K562 (cell line): ENCODE results near the gene INHBC. TPM values are rescaled to one million over a fixed set of nuclear protein-coding genes. Genes with fewer than 3 reads are reported as not detected.

Experiments
- ATAC-seq: fragments of 200-7000 bp; cut with Tn5 transposase; 3 replicates; pipeline ENCODE4 v1.9.1; 2020; ENCODE audit warnings: moderate library complexity
- BruUV-seq: library from RNA; stranded (reverse); fragments of 400-500 nt; replicated peaks from 2 replicates; lab custom pipeline; 2021; lab: Mats Ljungman, UMichigan
- CTCF ChIA-PET: fragments of 300-600 bp; formaldehyde crosslinking; extraction: SDS; loops from one replicate; lab custom pipeline; 2021; ENCODE audit warnings: low intra/inter-chr PET ratio; lab: Yijun Ruan, JAX
- POLR2A ChIA-PET: fragments of 300-600, 350-650 bp; sonication (Branson Sonifier 250); formaldehyde crosslinking; extraction: SDS; loops from one replicate; lab custom pipeline; 2021; ENCODE audit warnings: antibody characterized with exemption, inconsistent platforms; lab: Yijun Ruan, JAX
- DNase-seq, 4 experiments: peaks; one replicate each; pipeline versions ENCODE4 v3.0.0 to v3.0.0-alpha.2; 2011 to 2018; ENCODE audit warnings: low spot score in 3 of 4, mixed read lengths in 3 of 4; ENCODE audit errors: extremely low read depth in 1 of 4
- FAIRE-seq: peaks from 2 replicates; lab custom pipeline; 2011; peaks lifted over from hg19 to GRCh38; lab: Jason Lieb, UNC
- H2AFZ ChIP-seq: 2 replicates; pipeline ENCODE4 v1.6.0; 2011; ENCODE audit warnings: low read depth, low read length, control low read depth, inconsistent platforms
- H3K27ac ChIP-seq: fragments of 200-600 bp; 3 replicates; pipeline ENCODE4 v1.8.0; 2011; ENCODE audit warnings: low read depth, mild to moderate bottlenecking, control low read depth, inconsistent platforms, low read length, moderate library complexity, mixed read lengths; ENCODE audit errors: extremely low read depth
- H3K27me3 ChIP-seq, 2 experiments: fragments of 300-600 bp in 1 of 2; 2 replicates in 1 of 2; 3 replicates in 1 of 2; pipeline versions ENCODE4 v1.6.0 to v1.8.0; 2011; ENCODE audit warnings: inconsistent platforms in 2 of 2, low read length in 2 of 2, mild to moderate bottlenecking in 1 of 2, mixed read lengths in 1 of 2, moderate library complexity in 1 of 2; ENCODE audit not compliant: control insufficient read depth in 2 of 2, insufficient read depth in 2 of 2
- H3K36me3 ChIP-seq: fragments of 300-600 bp; 3 replicates; pipeline ENCODE4 v1.8.0; 2011; ENCODE audit warnings: mild to moderate bottlenecking, low read length, inconsistent platforms; ENCODE audit not compliant: control insufficient read depth, insufficient read depth
- H3K4me1 ChIP-seq, 2 experiments: fragments of 200-600 bp in 1 of 2; replicated peaks in 1 of 2; 2 replicates in 1 of 2; 3 replicates in 1 of 2; pipeline versions ENCODE4 v1.5.1 to v1.8.0; 2011; ENCODE audit warnings: inconsistent platforms in 2 of 2, low read length in 2 of 2, mild to moderate bottlenecking in 1 of 2, mixed read lengths in 1 of 2, moderate library complexity in 1 of 2; ENCODE audit not compliant: control insufficient read depth in 2 of 2, insufficient read depth in 2 of 2
- H3K4me2 ChIP-seq: 2 replicates; pipeline ENCODE4 v1.6.1; 2011; ENCODE audit warnings: low read length, control low read depth, inconsistent platforms, mixed read lengths; ENCODE audit not compliant: insufficient read depth
- H3K4me3 ChIP-seq: fragments of 200-600 bp; sonication (generic), shearing (Covaris generic); 2 replicates; pipeline ENCODE4 v1.5.1; 2016; ENCODE audit warnings: control low read depth, inconsistent platforms
- H3K79me2 ChIP-seq: fragments of 200-600 bp; 3 replicates; pipeline ENCODE4 v1.8.0; 2011; ENCODE audit warnings: low read length, inconsistent platforms; ENCODE audit not compliant: control insufficient read depth, insufficient read depth
- H3K9ac ChIP-seq, 2 experiments: 2 replicates each; pipeline versions ENCODE4 v1.6.0 to v1.6.1; 2011; ENCODE audit warnings: low read depth in 2 of 2, low read length in 2 of 2, control low read depth in 1 of 2, inconsistent platforms in 1 of 2, mild to moderate bottlenecking in 1 of 2, mixed read lengths in 1 of 2; ENCODE audit not compliant: insufficient read depth in 1 of 2
- H3K9me1 ChIP-seq: one replicate; pipeline ENCODE4 v1.6.0; 2011; ENCODE audit warnings: inconsistent platforms, mild to moderate bottlenecking, low read length, moderate library complexity; ENCODE audit not compliant: control insufficient read depth, insufficient read depth
- H3K9me3 ChIP-seq: replicated peaks from 2 replicates; pipeline ENCODE4 v1.5.1; 2011; ENCODE audit warnings: low read depth, low read length, inconsistent platforms; ENCODE audit not compliant: control insufficient read depth, insufficient read depth
- H4K20me1 ChIP-seq: replicated peaks from 2 replicates; pipeline ENCODE4 v1.6.1; 2011; ENCODE audit warnings: low read length, inconsistent platforms, mixed read lengths; ENCODE audit not compliant: control insufficient read depth, insufficient read depth
- DMBX1 ChIP-seq: fragments of 250-450 bp; sonication (Bioruptor Pico); IDR thresholded peaks from 2 replicates; pipeline ENCODE4 v1.8.0; 2022; ENCODE audit warnings: inconsistent platforms, mild to moderate bottlenecking, moderate library complexity, borderline replicate concordance
- ETV5 ChIP-seq: sonication (generic); formaldehyde crosslinking; IDR thresholded peaks from 2 replicates; pipeline ENCODE4 v1.4.0; 2020; ENCODE audit warnings: low read depth, mild to moderate bottlenecking, missing genetic modification reagents
- KAT7 ChIP-seq: sonication (generic); formaldehyde crosslinking; IDR thresholded peaks from 2 replicates; pipeline ENCODE4 v1.8.0; 2022; ENCODE audit warnings: missing genetic modification reagents, mild to moderate bottlenecking, borderline replicate concordance
- MBD2 ChIP-seq: sonication (generic); IDR thresholded peaks from 2 replicates; pipeline ENCODE4 v1.6.1; 2016; ENCODE audit warnings: low read depth, borderline replicate concordance
- RHOXF2B ChIP-seq: fragments of 250-450 bp; sonication (Bioruptor Pico); conservative IDR thresholded peaks from 2 replicates; pipeline ENCODE4 v1.5.1; 2021
- STAT5A ChIP-seq: IDR thresholded peaks from 2 replicates; pipeline ENCODE4 v1.6.1; 2012; ENCODE audit warnings: low read length, inconsistent platforms, borderline replicate concordance
- TAF7 ChIP-seq: fragments of 450-650 bp; IDR thresholded peaks from 2 replicates; pipeline ENCODE4 v1.6.1; 2016; ENCODE audit warnings: missing genetic modification characterization, missing compliant biosample characterization
- TOE1 ChIP-seq, 2 experiments: fragments of 450-650 bp in 1 of 2; sonication (generic) in 1 of 2; formaldehyde crosslinking in 1 of 2; IDR thresholded peaks; 2 replicates each; pipeline versions ENCODE4 v1.7.1 to v1.8.0; 2016 to 2022; ENCODE audit warnings: borderline replicate concordance in 2 of 2, mild to moderate bottlenecking in 2 of 2, antibody characterized with exemption in 1 of 2, inconsistent platforms in 1 of 2, low read depth in 1 of 2, missing genetic modification reagents in 1 of 2, moderate library complexity in 1 of 2
- ZNF23 ChIP-seq: fragments of 250-450 bp; sonication (Bioruptor Pico); IDR thresholded peaks from 2 replicates; pipeline ENCODE4 v1.4.0; 2020; ENCODE audit warnings: mild to moderate bottlenecking
- ZNF239 ChIP-seq: fragments of 250-450 bp; sonication (Bioruptor Pico); IDR thresholded peaks from 2 replicates; pipeline ENCODE4 v1.4.0; 2020; ENCODE audit warnings: mild to moderate bottlenecking
- ZNF3 ChIP-seq: fragments of 250-450 bp; sonication (Bioruptor Pico); IDR thresholded peaks from 2 replicates; pipeline ENCODE4 v1.5.0; 2021; ENCODE audit warnings: mild to moderate bottlenecking, moderate library complexity
- ZNF668 ChIP-seq: fragments of 250-450 bp; sonication (Bioruptor Pico); IDR thresholded peaks from 2 replicates; pipeline ENCODE4 v1.8.0; 2022; ENCODE audit warnings: mild to moderate bottlenecking, inconsistent platforms
- WGBS: fragments of 100-300 bp; shearing (Covaris generic); methylation state at CpG from one replicate; pipeline ENCODE4 v1.1.6; 2016; ENCODE audit warnings: low coverage, mixed read lengths; ENCODE audit not compliant: insufficient coverage; ENCODE audit errors: missing lambda C conversion rate; 5-methylcytosine and 5-hydroxymethylcytosine counted together
- in situ Hi-C: fragments of 300-500 bp; cut with MboI; formaldehyde crosslinking; loops from 4 replicates; pipeline ENCODE4 v1.15.0; 2018; ENCODE audit warnings: inconsistent platforms, mixed read lengths
- intact Hi-C: fragments of 100-400 bp; cut with micrococcal nuclease; formaldehyde crosslinking; loops from 2 replicates; pipeline ENCODE4 v1.14.2; 2022
- polyA plus RNA-seq, 8 experiments: library from polyadenylated mRNA; depleted of rRNA in 4 of 8; stranded (reverse) in 5 of 8; unstranded in 3 of 8; fragments of >200 nt; fragmentation: Nextera tagmentation in 2 of 8; fragmentation: Illumina TruSeq in 1 of 8; extraction: Ambion mirVana in 2 of 8; extraction: Trizol in 1 of 8; gene quantifications; 2 replicates each; pipeline versions ENCODE4 v1.2.1 to v1.2.3, GENCODE V29; 2011 to 2014; ENCODE audit warnings: inconsistent platforms in 1 of 8, missing spikeins in 1 of 8
- total RNA-seq, 7 experiments: library from RNA; depleted of rRNA in 6 of 7; stranded (reverse); fragments of >200 nt in 6 of 7; fragmentation: Illumina TruSeq in 2 of 7; extraction: Trizol in 2 of 7; gene quantifications; 2 replicates each; pipeline versions ENCODE4 v1.2.1 to v1.2.3, GENCODE V29; 2011 to 2021; ENCODE audit warnings: low replicate concordance in 1 of 7
- TF ChIP-seq, protein P1 (sequence below): sonication (generic); formaldehyde crosslinking; IDR thresholded peaks from 2 replicates; pipeline ENCODE4 v1.8.0; 2023; ENCODE audit warnings: mild to moderate bottlenecking, missing genetic modification reagents

Gene INHBC
- total and polyA plus RNA-seq, 9 of the 15 experiments (the other 6 are each of a cell fraction or from before 2014, with no cell fraction given) = 0.07 to 0.24 (median 0.15) TPM; not detected in 4

- intact Hi-C loops = loop anchor here (2.0 to 5.0 kb wide), 2 partner anchors 25 to 237 kb away; partner anchors contain the start of genes OS9 and R3HDM2
- ATAC-seq = peak; percentile 6
- Histone ChIP-seq H4K20me1 (no peaks in the 10 kb centered on the region), H3K9me1 (no peaks in the 10 kb centered on the region), H3K4me3 (peak overlapping the region; percentile 62; the same call in 1 of the 2 replicates), H3K4me2 (peak overlapping the region; percentile 91), H3K36me3 (no peaks in the 10 kb centered on the region), H3K79me2 (peaks cover 20% of the 10 kb centered on the region; the same call in 2 of the 3 replicates), H3K27ac (peak overlapping the region; percentile 74), H3K9ac (peak overlapping the region; percentile 78 to 87), H3K9me3 (no peaks in the 10 kb centered on the region), H3K4me1 (peaks cover 46 to 50% of the 10 kb centered on the region in 2 experiments), H3K27me3 (no peaks in the 10 kb centered on the region), H2AFZ (peak overlapping the region; percentile 92)
- POLR2A ChIA-PET = interaction anchor here (0.5 to 2.4 kb wide), 24 partner anchors 10 to 575 kb away, joined by 3 to 9 read pairs (median 4); no protein-coding TSS in a partner anchor
- FAIRE-seq = no peak
- DNase-seq = no peak
- BruUV-seq = TSS peak; percentile 75
- WGBS = 33% methylated on average over 8 of the region's 10 CpGs
- CTCF ChIA-PET = interaction anchor here (0.9 kb wide), 1 partner anchor 241 kb away, joined by 5 read pairs; no protein-coding TSS in a partner anchor
- in situ Hi-C loops = no loop called here
- TF ChIP-seq RHOXF2B = 0 out of 2 replicates have a peak, but pooled peaks have one; percentile 30
- peak; percentile 58; the same call in 1 of the 2 replicates for TF ChIP-seq TAF7 (tag)
- TF ChIP-seq STAT5A = no peak
- TF ChIP-seq DMBX1 (CRISPR knock-in tag) = 0 out of 2 replicates have a peak, but pooled peaks have one; percentile 7
- TF ChIP-seq ETV5 (CRISPR knock-in tag) = 0 out of 2 replicates have a peak, but pooled peaks have one; percentile 40
- no peak for TF ChIP-seq ZNF239
- no peak for TF ChIP-seq ZNF3 (CRISPR knock-in tag)
- TF ChIP-seq KAT7 = peak; percentile 78; the same call in 1 of the 2 replicates
- TF ChIP-seq MBD2 = no peak
- TF ChIP-seq TOE1 (IDR thresholded peaks at IDR 0.05; ENCODE audit: borderline replicate concordance) = no peak
- 0 out of 2 replicates have a peak, but pooled peaks have one; percentile 34 for TF ChIP-seq TOE1 (CRISPR knock-in tag; IDR thresholded peaks at IDR 0.05; ENCODE audit: borderline replicate concordance, low read depth)
- no peak for TF ChIP-seq ZNF23 (CRISPR knock-in tag)
- TF ChIP-seq, protein P1, sequence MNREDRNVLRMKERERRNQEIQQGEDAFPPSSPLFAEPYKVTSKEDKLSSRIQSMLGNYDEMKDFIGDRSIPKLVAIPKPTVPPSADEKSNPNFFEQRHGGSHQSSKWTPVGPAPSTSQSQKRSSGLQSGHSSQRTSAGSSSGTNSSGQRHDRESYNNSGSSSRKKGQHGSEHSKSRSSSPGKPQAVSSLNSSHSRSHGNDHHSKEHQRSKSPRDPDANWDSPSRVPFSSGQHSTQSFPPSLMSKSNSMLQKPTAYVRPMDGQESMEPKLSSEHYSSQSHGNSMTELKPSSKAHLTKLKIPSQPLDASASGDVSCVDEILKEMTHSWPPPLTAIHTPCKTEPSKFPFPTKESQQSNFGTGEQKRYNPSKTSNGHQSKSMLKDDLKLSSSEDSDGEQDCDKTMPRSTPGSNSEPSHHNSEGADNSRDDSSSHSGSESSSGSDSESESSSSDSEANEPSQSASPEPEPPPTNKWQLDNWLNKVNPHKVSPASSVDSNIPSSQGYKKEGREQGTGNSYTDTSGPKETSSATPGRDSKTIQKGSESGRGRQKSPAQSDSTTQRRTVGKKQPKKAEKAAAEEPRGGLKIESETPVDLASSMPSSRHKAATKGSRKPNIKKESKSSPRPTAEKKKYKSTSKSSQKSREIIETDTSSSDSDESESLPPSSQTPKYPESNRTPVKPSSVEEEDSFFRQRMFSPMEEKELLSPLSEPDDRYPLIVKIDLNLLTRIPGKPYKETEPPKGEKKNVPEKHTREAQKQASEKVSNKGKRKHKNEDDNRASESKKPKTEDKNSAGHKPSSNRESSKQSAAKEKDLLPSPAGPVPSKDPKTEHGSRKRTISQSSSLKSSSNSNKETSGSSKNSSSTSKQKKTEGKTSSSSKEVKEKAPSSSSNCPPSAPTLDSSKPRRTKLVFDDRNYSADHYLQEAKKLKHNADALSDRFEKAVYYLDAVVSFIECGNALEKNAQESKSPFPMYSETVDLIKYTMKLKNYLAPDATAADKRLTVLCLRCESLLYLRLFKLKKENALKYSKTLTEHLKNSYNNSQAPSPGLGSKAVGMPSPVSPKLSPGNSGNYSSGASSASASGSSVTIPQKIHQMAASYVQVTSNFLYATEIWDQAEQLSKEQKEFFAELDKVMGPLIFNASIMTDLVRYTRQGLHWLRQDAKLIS (CRISPR knock-in tag) = peak; percentile 1; the same call in 1 of the 2 replicates
- TF ChIP-seq ZNF668 (CRISPR knock-in tag) = 0 out of 2 replicates have a peak, but pooled peaks have one; percentile 41
These were observed 21.0 kb downstream of the INHBC start for GRCh38 chr12:57455374-57456144.
